NB4 (cell line): ENCODE data around the gene SLC39A1.

Experiments used
- CTCF ChIP-seq: IDR thresholded peaks from one replicate; pipeline ENCODE4 v1.5.1; 2012; ENCODE audit warnings: low read depth, low read length
- POLR2A ChIP-seq: IDR thresholded peaks from 2 replicates; pipeline ENCODE4 v1.6.1; 2011; ENCODE audit warnings: mild to moderate bottlenecking; ENCODE audit not compliant: insufficient read length; ENCODE audit errors: extremely low read depth

- no peak for TF ChIP-seq CTCF
- no peak for TF ChIP-seq POLR2A
Measured at GRCh38 chr1:153912349-153912748, 51.0 kb downstream of the SLC39A1 start.
